GM21825 (cell line): ENCODE measurements around the gene PRR15L.
A peak's percentile ranks its signal among the peaks of the same experiment; 100 is the strongest.

Experiments used
- ATAC-seq: cut with Tn5 transposase; IDR thresholded peaks from one replicate; pipeline ENCODE4 v1.9.1; 2021; ENCODE audit warnings: mild to moderate bottlenecking, moderate library complexity; ENCODE audit not compliant: unreplicated experiment

Gene PRR15L

GRCh38 chr17:47962901-47963300 lies 5.2 kb upstream of the PRR15L start:
- no peak for ATAC-seq

- ATAC-seq = no peak
Measured at GRCh38 chr17:47961406-47961805, 3.7 kb upstream of the PRR15L start.

GRCh38 chr17:47959825-47960655 lies 2.4 kb upstream of the PRR15L start:
- ATAC-seq = no peak

- no peak for ATAC-seq
Measured at GRCh38 chr17:47956791-47957590, 692 bp downstream of the PRR15L start.

- no peak for ATAC-seq
Measured at GRCh38 chr17:47955497-47956461, 1.9 kb downstream of the PRR15L start.

GRCh38 chr17:47953909-47954308 lies 3.8 kb downstream of the PRR15L start:
- no peak for ATAC-seq

- ATAC-seq = no peak
Measured at GRCh38 chr17:47952171-47953021, 5.3 kb downstream of the PRR15L start.

- no peak for ATAC-seq
Measured at GRCh38 chr17:47950448-47950847, 7.2 kb downstream of the PRR15L start.

- no peak for ATAC-seq
Measured at GRCh38 chr17:47949946-47950345, 7.7 kb downstream of the PRR15L start.

- peak; percentile 56 for ATAC-seq
Measured at GRCh38 chr17:47949197-47949759, 8.4 kb downstream of the PRR15L start.

- ATAC-seq = no peak
Measured at GRCh38 chr17:47948706-47949196, 8.9 kb downstream of the PRR15L start.

GRCh38 chr17:47946929-47947397 lies 10.7 kb downstream of the PRR15L start:
- peak; percentile 36 for ATAC-seq

- ATAC-seq = no peak
Measured at GRCh38 chr17:47946516-47946915, 11.2 kb downstream of the PRR15L start.

- ATAC-seq = no peak
Measured at GRCh38 chr17:47945529-47946508, 11.9 kb downstream of the PRR15L start.

- ATAC-seq = no peak
Measured at GRCh38 chr17:47945080-47945479, 12.6 kb downstream of the PRR15L start.

GRCh38 chr17:47942568-47942967 lies 15.1 kb downstream of the PRR15L start:
- ATAC-seq = no peak

- no peak for ATAC-seq
Measured at GRCh38 chr17:47942096-47942510, 15.6 kb downstream of the PRR15L start.
